ENCODE results near the gene SLC31A1.
A peak's percentile ranks its signal among the peaks of the same experiment; 100 is the strongest.
"Not testable (repeated sequence)": the region's sequence is repeated elsewhere in the genome, so short reads cannot be mapped to it uniquely, and the experiment has no call there.

Gene SLC31A1

DNA sequence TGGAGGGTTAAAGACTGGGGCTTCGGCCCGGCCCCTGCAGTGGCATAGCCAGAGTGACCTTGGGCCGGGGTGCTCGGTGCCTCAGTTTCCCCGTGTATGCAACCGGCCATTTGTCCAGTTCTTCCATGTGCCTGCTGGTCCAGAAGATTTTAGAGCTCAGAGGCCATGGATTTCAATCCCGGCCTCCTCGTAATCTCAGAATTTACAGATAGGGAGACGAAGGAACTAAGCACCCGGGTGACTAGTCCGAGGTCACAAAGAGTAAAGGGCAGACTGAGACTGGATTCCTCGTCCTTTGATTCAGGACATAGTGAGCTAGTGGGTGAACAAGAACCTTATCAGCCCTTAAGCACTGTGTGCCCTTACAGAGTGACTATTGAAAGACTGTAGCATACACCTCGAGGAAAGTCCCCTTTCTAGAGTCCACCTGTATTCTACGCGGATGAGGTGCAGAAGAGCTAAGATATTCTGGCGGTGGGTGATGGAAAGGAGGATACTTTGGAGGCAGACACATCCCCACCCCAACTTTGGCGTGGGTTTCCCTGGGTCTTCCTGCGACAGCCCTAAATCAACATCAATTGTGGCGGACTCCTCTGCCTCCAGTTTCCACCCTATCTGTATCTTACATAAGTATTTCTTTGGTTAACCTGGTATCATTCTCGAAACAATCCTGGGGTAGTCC is 597 bp downstream of the SLC31A1 start:
- DNase-seq: peak; percentile 39

DNA sequence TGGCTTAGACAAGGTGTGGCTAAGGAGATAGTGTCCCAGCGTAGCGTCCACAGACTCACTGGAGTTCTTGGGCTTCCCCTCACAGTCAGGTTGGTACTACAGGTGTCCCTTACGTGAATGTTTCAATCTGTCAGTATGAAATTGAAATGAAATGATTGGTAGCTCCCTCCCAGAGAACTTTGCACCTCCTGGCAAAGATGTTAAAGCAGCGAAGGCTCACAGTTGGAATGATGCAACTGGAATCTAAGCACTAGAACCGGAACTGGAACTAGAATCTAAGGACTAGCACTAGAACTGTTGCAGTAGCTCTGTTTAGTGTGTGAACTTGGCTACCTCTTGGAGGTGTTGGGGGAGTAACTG is 1.1 kb downstream of the SLC31A1 start:
- peak; percentile 69 for DNase-seq

DNA sequence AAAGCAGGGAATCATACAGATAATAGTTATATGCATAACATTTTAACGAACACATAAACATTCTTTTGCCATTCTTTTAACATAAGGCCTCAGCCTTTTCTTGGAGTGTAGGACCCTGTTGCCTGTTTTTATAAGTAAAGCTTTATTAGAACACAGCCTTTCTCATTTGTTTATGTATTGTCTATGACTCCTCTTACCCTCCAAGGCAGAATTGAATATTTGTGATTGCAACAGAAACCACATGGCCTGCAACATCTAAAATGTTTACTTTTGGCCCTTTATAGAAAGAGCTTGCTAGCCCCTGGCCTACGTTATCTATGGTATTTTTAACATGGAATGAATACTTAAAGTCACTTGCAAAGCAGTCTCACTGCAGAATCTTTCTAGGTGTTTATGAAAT is 2.6 kb downstream of the SLC31A1 start:
- no peak for DNase-seq

DNA sequence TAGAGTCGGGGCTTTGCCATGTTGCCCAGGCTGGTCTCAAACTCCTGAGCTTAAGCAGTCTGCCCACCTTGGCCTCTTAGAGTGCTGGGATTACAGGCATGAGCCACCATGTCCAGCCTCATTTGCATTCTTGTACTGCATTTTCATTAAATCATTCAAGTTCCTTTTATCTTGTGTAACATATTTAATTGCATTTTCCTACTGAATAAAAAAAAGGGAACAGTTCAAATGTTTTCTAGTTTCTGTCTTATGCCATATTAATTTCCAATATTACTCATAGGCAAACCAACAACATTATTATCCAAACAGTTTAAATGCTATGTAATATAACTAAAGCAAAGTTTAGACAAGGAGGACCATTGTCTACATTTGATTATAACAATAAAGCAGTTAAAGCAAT is 6.1 kb downstream of the SLC31A1 start:
- no peak for DNase-seq

DNA sequence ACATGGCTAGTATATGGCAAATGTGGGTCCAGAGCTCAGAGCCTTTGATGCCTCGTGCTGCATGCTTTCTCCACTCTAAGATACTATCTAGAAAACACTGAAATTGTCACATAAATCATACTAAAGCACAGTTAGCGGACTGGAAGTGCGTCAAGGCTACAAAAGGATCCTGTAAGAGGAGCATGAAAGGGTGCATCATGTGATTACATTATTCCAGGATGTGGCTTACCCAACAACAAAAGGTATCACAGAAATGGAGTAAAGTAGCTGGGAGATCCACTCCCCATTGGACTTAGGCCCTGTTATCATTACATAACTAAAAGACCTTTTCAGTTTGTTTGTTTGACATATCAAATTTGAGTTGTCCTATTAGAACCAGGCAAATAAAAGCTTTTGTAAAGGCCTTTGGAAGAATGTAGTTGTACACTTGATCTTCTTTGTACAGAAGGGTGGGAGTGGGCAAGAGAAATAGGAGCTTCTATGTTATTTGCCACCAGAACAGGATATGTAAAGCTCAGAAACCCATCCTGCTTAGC is 6.9 kb downstream of the SLC31A1 start:
- DNase-seq: no peak

DNA sequence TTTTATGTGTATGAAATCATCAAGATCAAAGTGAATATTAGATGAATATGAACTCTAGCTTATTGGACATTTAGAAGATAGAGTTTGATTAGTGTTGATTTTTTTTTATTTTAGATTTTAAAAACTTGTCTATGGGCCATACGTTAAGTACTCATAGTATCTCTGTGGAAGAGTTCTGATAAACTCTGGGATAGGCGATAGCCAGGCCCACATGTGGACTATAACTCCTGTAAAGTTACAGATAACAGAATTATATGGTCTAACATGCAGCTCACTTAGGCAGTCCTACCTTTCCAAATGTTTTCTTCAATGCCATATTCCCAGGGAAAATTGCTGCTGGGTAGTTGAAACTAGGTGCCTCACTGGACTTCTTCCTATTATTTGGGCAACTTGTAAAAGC is 10.4 kb downstream of the SLC31A1 start:
- no peak for DNase-seq

DNA sequence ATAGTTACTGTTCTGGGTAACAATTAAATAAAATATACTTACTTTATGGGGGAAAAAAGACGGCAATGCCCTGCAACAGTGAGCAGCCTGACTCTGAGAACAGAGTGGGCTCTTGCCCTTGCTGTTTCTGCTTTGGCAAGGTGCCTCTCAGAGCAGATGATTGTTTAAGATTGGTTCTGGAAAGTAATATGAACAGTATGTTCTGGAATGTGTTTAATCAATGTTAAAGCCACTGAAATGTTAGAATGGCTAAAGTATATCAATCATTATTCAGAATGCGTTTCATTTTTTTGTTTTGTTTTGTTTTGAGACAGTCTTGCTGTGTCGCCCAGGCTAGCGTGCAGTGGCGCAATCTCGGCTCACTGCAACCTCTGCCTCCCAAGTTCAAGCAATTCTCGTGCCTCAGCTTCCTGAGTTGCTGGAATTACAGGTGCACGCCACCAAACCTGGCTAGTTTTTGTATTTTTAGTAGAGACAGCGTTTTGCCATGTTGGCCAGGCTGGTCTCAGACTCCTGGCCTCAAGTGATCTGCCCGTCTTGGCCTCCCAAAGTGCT is 14.4 kb downstream of the SLC31A1 start:
- not testable (repeated sequence) for DNase-seq

DNA sequence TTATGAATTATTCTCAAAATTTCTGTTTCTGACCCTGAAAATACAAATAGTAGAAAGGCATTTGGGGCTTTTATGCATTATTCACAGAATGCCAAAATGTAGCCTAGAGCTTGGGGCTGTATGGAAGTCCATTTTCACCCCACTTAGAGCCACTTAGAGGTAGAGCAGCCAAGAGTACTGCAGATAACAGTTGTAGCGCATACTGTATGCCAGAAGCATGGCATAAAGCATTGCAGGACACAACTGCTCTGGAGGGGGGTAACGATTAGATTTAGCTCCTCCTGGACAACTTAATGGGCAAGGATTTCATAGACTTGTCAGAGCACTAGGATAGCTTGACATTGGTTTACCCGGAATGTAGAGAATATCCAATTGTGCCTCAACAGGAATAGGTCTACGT is 15.7 kb downstream of the SLC31A1 start:
- DNase-seq: no peak

DNA sequence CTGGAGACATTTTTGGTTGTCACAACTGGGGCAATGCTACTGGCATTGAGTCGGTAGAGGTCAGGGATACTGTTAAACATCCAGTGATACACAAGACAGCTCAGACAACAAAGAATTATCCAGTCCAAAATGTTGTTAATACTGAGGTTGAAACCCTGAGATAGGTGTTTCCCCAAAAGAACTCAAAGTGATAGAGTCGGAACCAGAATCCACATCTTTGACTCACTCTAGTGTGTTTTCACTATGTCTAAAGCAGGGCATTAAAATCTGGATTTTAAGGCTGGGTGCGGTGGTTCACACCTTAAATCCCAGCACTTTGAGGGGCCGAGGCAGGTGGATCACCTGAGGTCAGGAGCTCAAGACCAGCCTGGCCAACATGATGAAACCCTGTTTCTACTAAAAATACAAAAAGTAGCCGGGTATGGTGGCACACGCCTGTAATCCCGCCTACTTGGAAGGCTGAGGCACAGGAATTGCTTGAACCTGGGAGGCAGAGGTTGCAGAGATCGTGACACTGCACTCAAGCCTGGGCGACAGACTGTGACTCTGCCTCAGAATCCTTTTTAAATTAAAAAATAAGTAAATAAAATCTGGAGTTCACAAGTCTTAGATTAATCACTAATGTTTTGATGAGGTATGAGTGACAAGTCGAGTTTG is 17.0 kb downstream of the SLC31A1 start:
- no peak for DNase-seq

DNA sequence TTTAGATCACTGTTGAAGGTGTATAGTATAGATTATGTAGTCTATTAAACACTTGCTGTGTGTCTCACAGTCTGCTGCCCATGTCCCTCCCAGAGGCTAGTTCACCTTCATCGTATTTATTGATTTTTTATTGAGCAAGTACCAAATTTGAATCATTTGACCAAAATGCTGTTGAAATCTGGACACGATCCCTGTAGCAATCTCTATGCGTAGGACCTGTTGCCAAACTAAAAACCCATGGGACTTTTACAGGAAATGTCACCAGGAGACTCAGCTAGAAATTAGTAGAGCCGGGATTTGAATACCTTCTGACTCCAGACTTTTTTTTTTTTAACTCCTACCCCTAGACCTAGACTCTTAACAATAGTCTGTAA is 17.5 kb downstream of the SLC31A1 start:
- no peak for DNase-seq

DNA sequence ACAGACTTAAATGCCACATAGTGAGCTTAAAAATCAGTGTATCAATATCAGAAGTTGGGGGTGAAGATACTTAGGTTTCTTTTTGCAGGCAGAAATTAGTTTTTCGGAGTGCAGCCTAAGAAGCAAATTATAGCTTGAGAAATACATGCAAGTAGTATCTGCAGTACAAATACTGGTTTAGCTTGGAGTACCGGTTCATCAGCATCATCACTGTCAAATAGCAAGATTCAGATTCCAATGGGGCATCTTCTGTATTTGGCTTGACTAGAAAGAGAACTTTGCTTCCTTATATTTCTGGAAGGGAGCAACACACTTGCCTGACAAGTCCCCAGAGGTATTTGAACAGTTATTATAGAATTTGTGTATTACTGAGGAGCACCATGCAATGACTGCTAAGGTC is 19.8 kb downstream of the SLC31A1 start:
- no peak for DNase-seq

DNA sequence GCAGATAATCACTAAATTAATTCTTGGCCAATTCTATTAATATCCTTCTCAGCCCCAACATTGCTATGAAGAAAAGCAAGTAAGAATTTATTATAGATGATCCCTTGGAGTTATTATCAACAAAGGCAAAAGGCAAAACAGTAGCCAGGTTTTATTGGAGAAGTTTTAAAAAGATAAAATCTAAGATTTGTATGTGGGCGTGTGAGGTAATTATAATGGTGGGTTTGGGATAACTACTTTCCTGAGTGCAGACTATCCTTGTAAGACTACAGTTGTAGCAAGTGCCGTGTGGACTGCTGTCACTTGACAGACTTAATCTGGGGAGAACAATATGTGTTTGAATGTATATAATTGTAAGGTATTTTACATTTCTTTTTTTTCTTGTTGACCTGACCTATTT is 23.2 kb downstream of the SLC31A1 start:
- peak; percentile 28 for DNase-seq

DNA sequence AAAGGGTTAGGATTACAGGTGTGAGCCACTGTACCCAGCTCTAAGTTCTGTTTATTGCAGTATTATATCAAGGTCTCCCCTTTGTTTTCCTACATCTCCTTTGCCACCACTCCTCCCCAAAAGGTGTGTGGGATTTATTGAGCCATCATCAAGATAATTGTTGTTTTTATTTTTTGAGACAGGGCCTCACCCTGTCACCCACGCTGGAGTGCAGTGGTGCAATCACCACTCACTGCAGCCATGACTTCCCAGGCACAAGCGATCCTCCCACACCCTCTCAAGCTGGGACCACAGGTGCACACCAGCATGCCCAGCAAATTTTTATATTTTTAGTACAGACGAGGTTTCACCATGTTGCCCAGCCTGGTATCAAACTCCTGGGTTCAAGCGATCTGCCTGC is 24.6 kb downstream of the SLC31A1 start:
- no peak for DNase-seq

DNA sequence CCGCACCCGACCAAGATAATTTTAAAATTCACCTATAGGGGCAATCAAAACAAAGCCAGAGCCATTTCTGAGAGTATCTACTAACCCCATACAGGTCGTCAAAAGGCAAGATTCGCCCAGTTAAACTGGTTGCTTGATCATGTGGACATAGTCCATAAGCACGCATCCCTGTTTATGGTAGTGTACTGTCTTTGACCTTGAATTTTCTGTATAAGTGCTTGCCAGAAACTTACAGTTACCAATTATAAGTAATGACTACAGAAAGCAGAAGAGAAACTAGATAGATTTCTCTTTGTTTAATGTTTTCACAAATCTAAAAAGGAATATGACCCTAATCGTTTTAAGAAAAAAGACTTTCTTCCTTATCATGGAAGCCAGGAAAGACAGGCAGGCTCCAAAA is 25.6 kb downstream of the SLC31A1 start:
- no peak for DNase-seq

DNA sequence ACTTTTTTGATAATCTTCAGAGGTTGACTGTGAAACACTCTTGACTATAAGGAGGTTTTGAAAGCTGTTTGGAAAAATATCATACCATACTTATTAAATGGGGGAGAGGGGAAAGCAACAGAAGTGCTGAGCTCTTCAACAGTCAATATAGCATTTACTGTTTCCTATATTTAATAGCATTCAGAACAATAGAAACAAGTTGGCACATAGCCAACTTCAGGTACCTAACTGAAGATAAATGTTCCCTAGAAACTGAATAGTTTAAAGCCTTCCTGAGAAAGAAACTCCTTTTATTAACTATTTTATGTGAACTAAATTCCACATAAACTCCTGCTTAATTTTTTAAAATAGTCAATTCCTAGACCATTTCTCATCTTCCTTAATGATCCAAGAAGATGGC is 26.3 kb downstream of the SLC31A1 start:
- no peak for DNase-seq

DNA sequence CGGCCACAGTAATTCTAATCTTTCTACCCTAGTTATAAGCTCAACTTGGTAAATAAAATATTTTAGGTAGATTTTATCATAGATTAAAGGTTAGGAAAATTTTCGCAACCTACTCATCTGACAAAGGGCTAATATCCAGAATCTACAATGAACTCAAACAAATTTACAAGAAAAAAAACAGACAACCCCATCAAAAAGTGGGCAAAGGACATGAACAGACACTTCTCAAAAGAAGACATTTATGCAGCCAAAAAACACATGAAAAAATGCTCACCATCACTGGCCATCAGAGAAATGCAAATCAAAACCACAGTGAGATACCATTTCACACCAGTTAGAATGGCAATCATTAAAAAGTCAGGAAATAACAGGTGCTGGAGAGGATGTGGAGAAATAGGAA is 28.3 kb downstream of the SLC31A1 start:
- not testable (repeated sequence) for DNase-seq

DNA sequence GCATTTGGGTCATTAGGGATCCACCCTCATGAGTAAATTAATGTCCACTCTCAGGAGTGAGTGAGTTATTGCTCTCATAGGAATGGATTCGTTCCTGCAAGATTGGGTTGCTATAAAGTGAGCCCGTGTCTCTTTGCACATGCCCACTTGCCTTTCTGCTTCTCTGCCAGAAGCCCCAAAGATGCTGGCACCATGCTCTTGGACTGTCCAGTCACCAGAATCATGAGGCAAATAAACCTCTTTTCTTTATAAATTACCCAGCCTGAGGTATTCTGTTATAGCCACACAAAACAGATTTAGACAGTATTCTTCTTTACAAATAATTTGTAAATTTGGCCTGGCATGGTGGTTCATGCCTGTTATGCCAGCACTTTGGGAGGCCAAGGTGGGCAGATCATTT is 29.5 kb downstream of the SLC31A1 start:
- no peak for DNase-seq

DNA sequence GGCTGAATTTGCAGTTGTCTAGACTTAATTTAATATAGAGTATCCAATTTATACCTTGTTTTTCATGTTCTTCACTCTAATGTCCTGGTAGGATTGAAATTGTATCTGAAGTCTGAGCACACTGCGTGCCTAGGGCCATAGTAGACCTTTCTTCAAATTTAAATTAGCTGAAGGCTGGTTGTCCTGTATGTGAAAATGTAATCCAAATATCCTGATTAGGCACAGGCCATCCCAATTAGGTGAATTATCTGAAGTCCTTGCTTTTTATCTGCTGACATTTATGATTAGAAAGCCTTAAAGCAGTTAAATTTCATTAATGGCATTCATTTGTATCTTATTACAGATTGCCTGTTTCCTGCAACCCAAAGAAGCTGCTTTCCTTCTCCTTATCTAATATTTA is 33.6 kb downstream of the SLC31A1 start:
- no peak for DNase-seq

DNA sequence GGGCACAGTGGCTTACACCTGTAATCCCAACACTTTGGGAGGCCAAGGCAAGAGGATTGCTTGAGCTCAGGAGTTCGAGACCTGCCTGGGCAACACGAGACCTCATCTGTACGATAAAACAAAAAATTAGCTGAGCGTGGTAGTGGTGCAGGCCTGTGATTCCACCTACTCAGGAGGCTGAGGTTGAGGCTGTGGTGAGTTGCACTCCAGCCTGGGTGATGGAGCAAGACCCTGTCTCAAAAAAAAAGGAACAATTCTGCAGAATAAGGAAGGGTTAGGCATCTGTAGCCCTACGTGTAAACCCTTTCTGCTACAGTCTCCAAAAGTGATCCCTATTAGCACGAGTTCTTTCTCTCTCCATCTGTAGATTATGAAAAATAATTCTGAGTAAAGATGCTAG is 34.1 kb downstream of the SLC31A1 start:
- no peak for DNase-seq

DNA sequence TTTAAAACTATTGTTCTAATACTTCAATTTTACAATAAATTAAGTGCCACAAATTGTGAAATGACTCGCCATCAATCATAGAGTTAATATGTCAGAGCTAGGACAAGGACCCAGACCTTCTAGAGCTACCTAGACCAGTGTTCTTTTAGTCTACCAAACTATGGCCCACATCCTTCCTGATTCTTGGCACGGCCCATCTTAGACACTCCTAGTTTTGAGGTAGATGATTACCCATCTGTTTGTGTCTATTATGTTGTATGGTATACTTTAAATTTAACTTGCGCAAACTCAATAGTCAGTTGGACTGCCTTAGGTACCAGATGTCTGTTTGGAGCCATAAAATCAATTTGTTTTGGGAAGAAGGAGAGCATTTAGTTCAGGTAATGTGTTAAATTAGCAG is 36.5 kb downstream of the SLC31A1 start:
- no peak for DNase-seq

DNA sequence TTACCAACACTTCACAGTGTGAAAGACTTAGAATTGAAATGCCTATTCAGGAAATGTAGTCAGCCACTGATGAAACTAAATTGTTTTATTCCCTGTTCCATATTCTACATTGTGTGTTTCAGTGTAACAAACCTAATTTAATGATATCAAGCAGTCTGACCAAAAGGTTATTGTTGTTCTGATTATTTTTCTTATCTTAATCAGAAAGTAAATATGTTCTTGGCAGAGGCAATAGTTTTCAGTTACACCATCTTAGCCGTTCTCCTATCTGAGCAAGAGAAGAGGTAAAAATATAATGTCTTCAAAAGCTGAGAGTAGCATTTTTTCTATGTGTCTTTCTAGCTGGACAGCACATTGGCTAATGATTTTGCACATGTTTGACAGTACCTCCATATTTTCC is 36.9 kb downstream of the SLC31A1 start:
- no peak for DNase-seq

DNA sequence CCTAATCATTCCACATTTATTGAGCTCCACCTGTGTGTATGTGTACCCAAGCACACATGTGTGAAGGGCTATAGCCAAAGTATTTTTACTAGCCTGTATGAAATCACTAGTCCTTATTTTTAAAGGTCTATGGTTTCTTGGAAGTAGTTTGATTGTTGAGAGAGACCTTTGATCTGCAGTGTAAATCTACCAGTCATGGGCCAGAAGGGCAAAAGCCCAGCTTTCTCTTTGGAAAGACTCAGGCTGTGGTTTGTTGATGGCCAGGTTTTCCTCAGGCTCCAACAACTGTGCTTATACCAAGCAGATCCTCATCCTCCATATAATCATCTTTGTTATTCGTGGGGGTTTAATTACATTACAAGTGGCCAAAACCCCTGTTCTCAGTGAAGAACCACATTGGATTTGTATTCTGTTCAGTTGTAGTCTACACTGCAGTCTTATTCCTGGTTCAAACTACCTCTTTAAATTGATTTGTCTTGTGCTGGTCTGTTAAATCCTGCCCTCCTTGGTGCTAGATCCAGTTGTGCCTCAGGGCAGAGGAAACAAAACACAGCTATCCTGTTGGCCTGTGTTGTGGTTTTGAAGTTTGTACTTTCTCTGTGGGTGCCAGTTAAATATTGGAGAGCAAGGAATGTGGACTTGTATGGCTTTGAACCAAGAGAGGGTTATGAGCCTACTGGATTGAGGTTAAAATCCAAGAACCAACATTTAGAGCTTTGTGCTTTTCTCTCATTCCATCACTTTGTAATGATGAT is 40.8 kb downstream of the SLC31A1 start:
- DNase-seq: no peak

DNA sequence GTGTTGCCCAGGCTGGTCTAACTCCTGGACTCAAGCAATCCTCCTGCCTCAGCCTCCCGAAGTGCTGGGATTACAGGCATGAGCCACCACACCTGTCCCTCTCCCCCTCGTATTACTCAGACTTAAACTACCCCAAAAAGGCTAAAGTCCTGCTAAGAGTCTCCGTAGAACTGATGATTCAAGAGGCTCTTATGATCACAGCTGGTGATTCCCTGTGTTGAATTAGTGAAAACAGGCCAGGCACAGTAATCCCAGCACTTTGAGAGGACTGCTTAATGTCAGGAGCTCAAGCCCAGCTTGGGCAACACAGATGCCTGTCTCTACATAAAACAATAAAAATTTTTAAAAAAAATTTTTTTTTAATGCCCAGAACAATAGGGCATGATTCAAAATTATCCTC is 44.8 kb downstream of the SLC31A1 start:
- peak; percentile 47 for DNase-seq

Measured in NCI-H82 (cell line).